SH-SY5Y (cell line): ENCODE measurements around the gene ZNF24.

ENCODE experiments used
- GATA2 ChIP-seq: IDR thresholded peaks from 2 replicates; pipeline ENCODE4 v1.6.1; 2011; ENCODE audit warnings: mild to moderate bottlenecking, low read depth, low read length
- GATA3 ChIP-seq: IDR thresholded peaks from 2 replicates; pipeline ENCODE4 v1.6.1; 2011; ENCODE audit warnings: low read depth, mild to moderate bottlenecking, low read length, moderate library complexity

ZNF24 gene

GRCh38 chr18:35374708-35375107, 30.5 kb upstream of the ZNF24 start:
- TF ChIP-seq GATA2: no peak
- no peak for TF ChIP-seq GATA3

GRCh38 chr18:35371412-35372195, 27.4 kb upstream of the ZNF24 start:
- TF ChIP-seq GATA3: no peak
- TF ChIP-seq GATA2: no peak

- TF ChIP-seq GATA2 (no peak), GATA3 (no peak)
Observed at GRCh38 chr18:35369126-35369525, 24.9 kb upstream of the ZNF24 start.

- no peak for TF ChIP-seq GATA3
- TF ChIP-seq GATA2: no peak
Observed at GRCh38 chr18:35368595-35368994, 24.4 kb upstream of the ZNF24 start.

- TF ChIP-seq GATA2 (no peak), GATA3 (no peak)
Observed at GRCh38 chr18:35362531-35362930, 18.3 kb upstream of the ZNF24 start.

GRCh38 chr18:35361570-35362321, 17.5 kb upstream of the ZNF24 start:
- TF ChIP-seq GATA2 (no peak), GATA3 (no peak)

- TF ChIP-seq GATA3: no peak
- TF ChIP-seq GATA2: no peak
Observed at GRCh38 chr18:35355140-35355618, 11.0 kb upstream of the ZNF24 start.

GRCh38 chr18:35352778-35353177, 8.6 kb upstream of the ZNF24 start:
- TF ChIP-seq GATA2 (no peak), GATA3 (no peak)

DNA sequence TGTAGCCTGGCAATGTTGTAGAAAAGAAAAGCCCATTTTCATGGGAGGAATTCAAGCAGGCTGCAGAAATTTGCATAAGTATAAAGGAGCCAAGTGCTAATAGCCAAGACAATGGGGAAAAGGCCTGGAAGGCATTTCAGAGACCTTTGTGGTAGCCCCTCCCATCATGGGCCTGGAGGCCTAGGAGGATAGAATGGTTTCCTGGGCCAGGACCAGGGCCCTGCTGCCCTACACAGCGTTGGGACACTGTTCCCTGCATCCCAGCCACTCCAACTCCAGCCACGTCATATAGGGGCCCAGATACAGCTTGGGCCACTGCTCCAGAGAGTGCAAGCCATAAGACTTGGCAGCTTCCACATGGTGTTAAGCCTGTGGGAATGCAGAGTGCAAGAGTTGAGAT, 8.1 kb upstream of the ZNF24 start:
- TF ChIP-seq GATA3: no peak
- no peak for TF ChIP-seq GATA2

DNA sequence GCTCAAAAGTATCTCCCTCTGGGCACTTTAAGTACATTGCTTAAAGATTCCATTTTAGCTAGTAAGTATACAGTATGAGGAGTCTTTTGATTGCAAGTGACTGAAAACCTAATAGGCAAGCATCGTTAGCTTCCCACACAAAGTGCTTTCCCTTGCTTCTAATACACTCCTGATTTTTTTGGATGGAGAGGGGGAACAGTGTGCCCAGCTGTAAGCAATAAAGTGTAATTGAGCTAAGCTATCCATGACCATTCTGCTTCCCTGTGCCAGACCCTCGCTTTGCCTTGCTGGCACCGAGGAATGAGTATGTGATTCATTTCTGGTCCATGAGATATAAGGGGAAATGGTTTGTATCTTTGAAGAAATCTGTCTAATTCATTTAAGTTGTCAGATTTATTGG, 3.8 kb upstream of the ZNF24 start:
- TF ChIP-seq GATA2 (no peak), GATA3 (no peak)

DNA sequence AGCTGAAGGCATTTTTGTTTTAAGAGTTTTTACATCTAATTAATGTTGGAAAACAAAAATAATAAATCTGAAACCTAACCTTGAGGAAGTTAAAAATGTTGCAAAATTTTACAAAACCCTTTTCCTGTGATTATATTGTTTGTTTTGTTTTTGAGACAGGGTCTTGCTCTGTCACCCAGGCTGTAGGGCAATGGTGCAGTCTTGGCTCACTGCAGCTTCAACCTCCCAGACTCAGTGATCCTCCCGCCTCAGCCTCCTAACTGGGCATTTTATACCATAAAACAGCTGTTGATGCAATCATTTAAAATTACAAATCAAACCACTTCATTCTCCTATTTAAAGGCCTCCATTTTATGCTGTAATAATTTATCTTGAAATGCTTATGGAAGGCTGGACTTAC, 1.7 kb upstream of the ZNF24 start:
- TF ChIP-seq GATA3 (no peak), GATA2 (no peak)

- TF ChIP-seq GATA3 (no peak), GATA2 (no peak)
Observed at GRCh38 chr18:35345460-35345921, 1.3 kb upstream of the ZNF24 start.

GRCh38 chr18:35344736-35345459, 678 bp upstream of the ZNF24 start:
- TF ChIP-seq GATA2: no peak
- TF ChIP-seq GATA3: no peak

GRCh38 chr18:35343488-35343935, 708 bp downstream of the ZNF24 start:
- TF ChIP-seq GATA2 (no peak), GATA3 (no peak)

DNA sequence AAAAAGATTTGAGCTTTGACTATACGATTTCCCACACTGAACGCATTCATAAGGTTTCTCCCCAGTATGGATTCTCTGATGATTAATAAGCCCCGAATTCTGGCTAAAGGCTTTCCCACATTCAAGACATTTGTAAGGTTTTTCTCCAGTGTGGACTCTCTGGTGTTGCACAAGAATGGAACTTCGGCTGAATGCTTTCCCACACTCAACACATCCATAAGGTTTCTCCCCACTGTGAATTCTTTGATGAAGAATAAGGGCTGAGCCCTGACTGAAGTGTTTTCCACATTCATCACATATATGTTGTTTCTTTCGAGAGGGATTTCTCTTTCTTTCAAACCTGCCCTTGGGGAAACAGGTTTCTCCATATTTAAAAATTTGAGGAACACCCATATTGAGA, 6.9 kb downstream of the ZNF24 start:
- TF ChIP-seq GATA3 (no peak), GATA2 (no peak)
